HG03175 (cell line): ENCODE results near the gene SLC46A1.

Experiments used
- ATAC-seq: cut with Tn5 transposase; IDR thresholded peaks from one replicate; pipeline ENCODE4 v1.9.1; 2021; ENCODE audit warnings: mild to moderate bottlenecking, moderate library complexity; ENCODE audit not compliant: unreplicated experiment

Gene SLC46A1

DNA sequence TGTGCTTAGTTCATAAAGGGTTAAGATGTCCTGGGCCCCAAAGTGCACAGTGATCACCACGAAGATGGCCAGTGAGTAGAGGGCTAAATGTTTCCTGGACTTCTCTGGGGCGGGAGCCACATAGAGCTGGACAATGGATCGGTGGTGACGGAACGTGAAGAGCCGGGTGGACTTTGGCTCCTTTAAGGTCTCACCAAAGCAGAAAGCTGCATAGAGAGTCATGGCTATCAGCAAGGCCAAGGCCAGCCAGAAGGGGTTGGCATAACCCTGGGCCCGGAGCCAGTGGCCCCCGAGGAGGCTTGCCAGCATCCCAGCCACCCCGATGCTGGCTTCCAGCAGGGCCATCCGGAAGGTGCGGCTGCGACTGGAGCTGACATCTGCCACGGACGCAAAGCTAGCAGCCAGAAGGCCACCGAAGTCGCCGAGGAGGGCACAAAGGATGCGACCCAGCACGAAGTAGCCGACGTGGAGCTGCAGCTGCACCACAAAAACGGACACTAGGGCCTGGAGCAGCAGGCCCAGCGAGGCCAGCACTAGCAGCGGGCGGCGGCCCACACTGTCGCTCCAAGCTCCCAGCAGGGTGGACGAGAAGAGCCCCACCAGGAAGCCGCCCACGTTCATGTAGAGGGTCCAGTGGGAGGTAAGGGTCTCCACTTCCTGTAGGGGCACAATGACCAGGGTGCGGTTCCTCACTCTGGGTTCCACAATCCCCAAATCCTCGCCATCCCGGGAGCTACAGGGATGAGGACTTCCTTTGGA, 1.0 kb downstream of the SLC46A1 start:
- ATAC-seq: no peak

- no peak for ATAC-seq
These were observed 1.6 kb downstream of the SLC46A1 start for GRCh38 chr17:28404461-28404811.

- ATAC-seq: no peak
These were observed 2.0 kb downstream of the SLC46A1 start for GRCh38 chr17:28404007-28404406.

DNA sequence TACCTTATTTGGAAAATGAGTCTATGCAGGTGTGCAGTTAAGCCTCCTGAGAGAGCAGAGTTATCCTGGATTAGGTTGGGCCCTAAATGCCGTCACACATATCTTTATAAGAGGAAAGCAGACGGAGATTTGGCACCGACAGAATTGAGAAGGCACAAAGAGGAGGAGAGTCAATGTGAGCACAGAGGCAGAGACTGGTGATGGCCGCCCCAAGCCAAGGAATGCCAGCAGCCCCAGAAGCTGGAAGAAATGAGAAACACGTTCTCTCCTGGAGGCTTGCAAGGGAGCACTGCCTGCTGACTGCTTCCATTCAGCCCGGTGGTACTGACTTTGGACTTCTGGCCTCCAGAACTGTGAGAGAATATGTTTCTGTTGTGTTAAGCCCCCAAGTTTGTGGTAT, 3.2 kb downstream of the SLC46A1 start:
- ATAC-seq: no peak

GRCh38 chr17:28402224-28402630, 3.8 kb downstream of the SLC46A1 start:
- ATAC-seq: no peak

DNA sequence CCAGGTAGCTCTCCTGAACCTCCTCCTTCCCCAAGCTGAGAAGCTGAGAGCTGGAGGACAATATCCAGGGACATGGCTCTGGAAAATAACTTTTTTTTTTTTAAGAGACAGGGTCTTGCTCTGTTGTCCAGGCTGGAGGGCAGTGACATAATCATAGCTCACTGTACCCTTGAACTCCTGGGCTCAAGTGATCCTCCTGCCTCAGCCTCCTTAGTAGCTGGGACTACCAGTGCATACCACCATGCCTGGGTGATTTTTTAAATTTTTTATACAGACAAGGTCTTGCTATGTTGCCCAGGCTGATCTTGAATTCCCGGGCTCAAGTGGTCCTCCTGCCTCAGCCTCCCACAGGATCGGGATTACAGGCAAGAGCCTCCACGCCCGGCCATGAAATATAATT, 6.2 kb downstream of the SLC46A1 start:
- ATAC-seq: no peak

DNA sequence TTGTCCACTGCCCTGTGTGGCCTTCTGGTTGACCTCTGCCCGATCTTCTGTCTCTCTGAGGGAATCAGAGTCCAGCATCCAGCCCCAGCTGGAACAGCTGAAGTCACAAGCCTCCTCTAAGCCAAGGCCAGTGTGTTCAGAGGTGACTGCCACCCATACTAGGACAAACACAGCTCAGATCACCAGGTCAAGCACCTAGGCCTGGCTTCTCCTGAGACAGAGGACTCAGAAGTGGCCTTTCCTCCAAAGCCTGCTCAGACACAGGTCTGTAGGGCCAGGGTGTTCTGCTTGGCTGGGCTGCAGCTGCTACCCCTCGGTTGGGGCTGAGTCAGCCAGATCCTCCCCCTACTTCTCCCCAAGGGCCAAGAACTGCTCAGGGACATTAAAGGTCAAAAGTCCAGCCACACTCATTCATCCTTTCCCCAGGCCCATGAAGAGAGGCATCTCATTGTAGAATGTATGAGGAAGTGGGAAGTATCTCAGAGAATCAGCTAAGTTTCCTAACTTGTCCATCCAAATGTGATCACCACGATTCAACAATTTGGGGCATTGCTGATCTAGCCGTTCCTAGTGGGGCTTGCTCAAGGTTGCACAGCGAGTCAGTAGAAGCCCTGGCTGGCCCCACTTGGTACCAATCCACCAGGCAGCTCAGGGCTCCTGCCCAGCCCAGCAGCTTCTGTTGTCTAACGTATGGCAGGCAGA, 7.6 kb downstream of the SLC46A1 start:
- no peak for ATAC-seq

DNA sequence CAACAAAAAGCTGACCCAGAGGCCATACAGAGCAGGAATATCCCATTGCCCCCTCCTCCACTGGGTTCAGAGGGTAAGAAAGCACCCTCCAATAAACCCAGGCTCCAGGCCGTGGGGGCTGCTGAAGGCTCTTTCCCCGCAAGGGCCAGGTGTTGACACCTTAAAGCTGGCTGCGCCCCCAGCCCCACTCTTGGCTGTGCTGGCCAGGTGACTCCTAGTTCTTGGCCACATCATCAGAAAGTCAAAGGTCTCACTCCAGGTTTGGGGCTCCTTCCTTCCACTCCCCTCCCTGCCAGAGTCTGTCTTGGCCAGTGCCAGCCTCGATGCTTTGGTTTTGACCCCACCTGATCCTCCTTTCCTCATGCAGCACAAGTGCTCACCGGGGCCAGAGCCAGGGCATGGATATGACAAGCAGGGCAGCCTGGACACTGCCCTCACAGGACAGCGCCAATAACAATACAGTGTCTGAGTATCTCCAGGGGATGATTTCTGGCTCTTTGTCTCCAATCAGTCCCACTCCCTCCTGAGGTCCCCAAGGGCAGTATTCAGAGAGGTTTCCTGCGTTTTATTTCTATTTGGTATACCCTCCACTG, 8.2 kb downstream of the SLC46A1 start:
- no peak for ATAC-seq

DNA sequence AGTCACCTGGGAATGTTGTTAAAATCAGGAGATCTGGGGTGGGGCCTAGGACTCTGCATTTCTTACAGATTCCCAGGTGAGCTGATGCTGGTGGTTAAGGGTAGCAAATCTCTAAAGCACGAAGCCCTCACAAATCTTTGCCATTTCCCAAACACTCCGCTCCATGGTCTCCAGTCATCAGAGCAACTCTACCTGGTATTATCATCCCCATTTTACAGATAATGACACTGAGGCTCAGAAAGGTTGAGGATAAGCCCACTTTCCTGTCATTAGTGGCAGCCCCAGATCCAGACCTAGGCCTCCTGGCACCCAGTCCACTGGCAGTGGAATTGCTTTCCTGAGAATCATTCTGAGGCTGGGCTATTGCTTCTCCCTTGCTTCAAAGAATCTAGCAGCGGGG, 8.7 kb downstream of the SLC46A1 start:
- ATAC-seq: no peak

- no peak for ATAC-seq
These were observed 9.3 kb downstream of the SLC46A1 start for GRCh38 chr17:28396635-28397239.

- ATAC-seq: no peak
These were observed 10.0 kb downstream of the SLC46A1 start for GRCh38 chr17:28395968-28396367.

- ATAC-seq: no peak
These were observed 10.6 kb downstream of the SLC46A1 start for GRCh38 chr17:28395426-28395825.

GRCh38 chr17:28394337-28395116, 11.5 kb downstream of the SLC46A1 start:
- ATAC-seq: no peak

- no peak for ATAC-seq
These were observed 13.5 kb downstream of the SLC46A1 start for GRCh38 chr17:28392491-28392890.

GRCh38 chr17:28391401-28391800, 14.6 kb downstream of the SLC46A1 start:
- no peak for ATAC-seq

DNA sequence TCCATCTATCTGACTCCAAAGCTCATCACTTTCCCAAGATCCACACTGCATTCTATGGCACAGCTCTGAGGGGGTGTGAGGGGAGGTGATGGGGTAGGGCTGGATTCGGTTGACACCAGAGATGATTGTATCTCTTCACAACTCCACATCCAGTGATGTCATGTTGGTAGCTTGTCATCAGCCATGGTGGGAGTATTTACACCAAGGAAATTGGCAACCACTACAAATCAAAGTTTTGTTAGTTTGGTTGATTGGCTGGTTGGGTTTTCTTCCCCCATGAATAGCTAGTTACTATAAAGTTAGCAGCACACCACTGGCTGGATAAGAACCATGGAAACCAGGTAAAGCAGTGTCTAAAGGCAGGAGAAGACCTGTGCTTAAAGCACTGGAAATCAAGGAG, 15.0 kb downstream of the SLC46A1 start:
- ATAC-seq: no peak

DNA sequence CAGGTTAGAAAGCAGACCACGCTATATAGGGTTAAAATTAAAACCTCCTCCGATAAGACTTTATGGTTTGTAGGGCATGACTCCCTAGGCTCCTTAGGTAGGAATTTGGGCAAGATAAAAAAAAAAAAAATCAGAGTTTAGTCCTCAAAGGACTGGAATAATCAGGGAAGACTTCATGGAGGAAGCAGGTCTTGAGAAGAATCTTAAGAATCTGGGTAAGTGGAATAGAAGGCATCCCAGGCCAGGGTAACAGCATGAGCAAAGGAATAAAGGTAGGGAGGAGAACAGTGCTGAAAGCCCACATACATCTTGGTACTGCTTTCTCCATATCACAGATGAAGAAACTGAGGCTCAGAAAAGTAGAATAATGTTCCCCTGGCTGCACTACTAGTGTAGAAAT, 15.4 kb downstream of the SLC46A1 start:
- no peak for ATAC-seq

DNA sequence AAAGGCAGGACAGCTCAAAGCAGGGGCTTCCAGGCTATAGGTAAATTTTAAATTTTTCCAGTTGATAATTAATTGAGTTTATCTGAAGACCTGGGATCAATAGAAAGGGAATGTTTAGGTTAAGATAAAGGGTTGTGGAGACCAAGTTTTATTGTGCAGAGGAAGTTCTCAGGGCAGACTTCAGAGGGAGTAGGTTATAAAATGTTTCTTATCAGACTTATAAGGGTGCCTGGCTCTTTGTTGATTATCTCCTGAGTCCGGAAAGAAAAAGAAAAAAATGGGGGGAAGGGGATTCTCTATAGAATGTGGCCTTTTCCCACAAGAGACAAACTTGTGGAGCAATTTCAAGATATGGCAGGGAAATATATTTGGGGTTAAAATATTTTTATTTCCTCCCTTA, 15.9 kb downstream of the SLC46A1 start:
- ATAC-seq: no peak

- no peak for ATAC-seq
These were observed 17.9 kb downstream of the SLC46A1 start for GRCh38 chr17:28388106-28388505.

GRCh38 chr17:28386391-28386790, 19.6 kb downstream of the SLC46A1 start:
- no peak for ATAC-seq

DNA sequence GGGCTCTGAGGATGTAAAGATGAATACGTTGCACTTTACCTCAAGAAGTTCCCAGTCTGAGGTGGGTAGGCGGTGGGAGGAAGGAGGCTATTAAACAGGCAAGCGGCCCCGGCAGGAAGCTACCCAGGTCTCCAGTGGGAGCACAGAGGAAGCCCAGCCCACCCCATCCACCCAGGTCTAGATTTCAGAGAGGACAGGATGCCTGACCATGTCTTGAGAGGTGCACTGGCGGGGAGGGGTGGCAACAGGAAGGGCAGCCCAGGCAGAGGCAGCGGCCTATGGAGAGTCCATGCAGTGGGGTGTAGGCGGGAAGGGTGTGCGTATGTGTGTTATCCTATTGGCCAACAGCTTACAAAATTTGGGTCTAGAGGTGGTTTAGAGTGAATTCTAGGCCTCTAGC, 20.6 kb downstream of the SLC46A1 start:
- ATAC-seq: no peak
